Spinal cord (tissue), 10 donors: ENCODE results near the gene SPTBN4. TPM values are rescaled to one million over a fixed set of nuclear protein-coding genes. Genes with fewer than 3 reads are reported as not detected.
A peak's percentile ranks its signal among the peaks of the same experiment; 100 is the strongest.

Source experiments
- DNase-seq, 6 donors: peaks; one replicate each; pipeline versions ENCODE4 v3.0.0 to v3.0.0-alpha.2; 2013 to 2015; ENCODE audit warnings: low spot score in 6 of 6, low read depth in 4 of 6
- H3K27ac ChIP-seq: one replicate; pipeline ENCODE4 v1.5.1; 2013; ENCODE audit warnings: low read depth, low read length, control low read depth
- H3K27me3 ChIP-seq: one replicate; pipeline ENCODE4 v1.6.1; 2013; ENCODE audit warnings: low read length; ENCODE audit not compliant: control insufficient read depth, insufficient read depth
- H3K36me3 ChIP-seq: one replicate; pipeline ENCODE4 v1.6.1; 2013; ENCODE audit warnings: low read length; ENCODE audit not compliant: control insufficient read depth, insufficient read depth
- H3K4me1 ChIP-seq: one replicate; pipeline ENCODE4 v1.6.1; 2013; ENCODE audit warnings: low read length; ENCODE audit not compliant: control insufficient read depth, insufficient read depth
- H3K4me3 ChIP-seq: one replicate; pipeline ENCODE4 v1.5.1; 2013; ENCODE audit warnings: low read depth, low read length, control low read depth
- H3K9me3 ChIP-seq: one replicate; pipeline ENCODE4 v1.6.1; 2013; ENCODE audit warnings: low read length; ENCODE audit not compliant: control insufficient read depth, insufficient read depth
- WGBS: methylation state at CpG from one replicate; pipeline ENCODE4 v1.1.5; 2013; ENCODE audit warnings: missing lambda C conversion rate; ENCODE audit not compliant: insufficient coverage; 5-methylcytosine and 5-hydroxymethylcytosine counted together
- polyA plus RNA-seq, 2 donors: library from polyadenylated mRNA; unstranded; fragments of 120-200 nt; gene quantifications; one replicate each; pipeline ENCODE4 v1.2.1, GENCODE V29; 2013; ENCODE audit not compliant: insufficient read length in 2 of 2
- total RNA-seq, 2 donors: library from RNA; depleted of rRNA in 1 of 2; stranded (reverse); fragments of 120-200 nt in 1 of 2; fragments of >200 nt in 1 of 2; gene quantifications; one replicate each; pipeline versions ENCODE4 v1.2.3 to v1.2.4, GENCODE V29; 2013 to 2014
- donor health status: healthy.

Gene SPTBN4
- total and polyA plus RNA-seq, 4 donors: 13.9 to 43.8 (median 28.1) TPM

- no peak overlapping the region for H3K27ac ChIP-seq
- peaks cover 4% of the 10 kb centered on the region for H3K4me1 ChIP-seq
- peaks cover 31% of the 10 kb centered on the region for H3K36me3 ChIP-seq
- H3K9me3 ChIP-seq: no peaks in the 10 kb centered on the region
- no peak overlapping the region for H3K4me3 ChIP-seq
- 46% methylated on average over 12 of the region's 17 CpGs for WGBS
- peak in 2 of 6 donors; percentile 14 to 28 for DNase-seq
- H3K27me3 ChIP-seq: peaks cover 2% of the 10 kb centered on the region
Measured at GRCh38 chr19:40523322-40524047, 56.7 kb downstream of the SPTBN4 start.

DNA sequence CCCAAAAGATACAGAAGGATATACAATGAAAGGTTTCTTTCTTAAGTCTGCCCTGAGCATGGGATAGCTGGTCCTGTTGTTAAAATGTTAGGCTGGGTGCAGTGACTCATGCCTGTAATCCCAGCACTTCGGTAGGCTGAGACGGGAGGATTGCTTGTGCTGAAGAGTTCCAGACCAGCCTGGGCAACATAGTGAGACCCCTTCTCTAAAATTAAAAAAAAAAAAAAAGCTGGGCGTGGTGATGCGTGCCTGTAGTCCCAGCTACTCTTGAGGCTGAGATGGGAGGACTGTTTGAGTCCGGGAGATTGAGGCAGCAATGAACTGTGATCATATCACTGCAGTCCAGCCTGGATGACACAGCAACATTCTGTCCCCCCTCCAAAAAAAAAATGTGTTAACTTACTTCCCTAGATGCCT lies 57.3 kb downstream of the SPTBN4 start:
- H3K4me3 ChIP-seq: no peak overlapping the region
- H3K9me3 ChIP-seq: no peaks in the 10 kb centered on the region
- no peak for DNase-seq
- WGBS: 93% methylated on average over 3 of the region's 5 CpGs
- no peak overlapping the region for H3K27ac ChIP-seq
- peaks cover 10% of the 10 kb centered on the region for H3K4me1 ChIP-seq
- peaks cover 2% of the 10 kb centered on the region for H3K27me3 ChIP-seq
- peaks cover 30% of the 10 kb centered on the region for H3K36me3 ChIP-seq

- no peak for DNase-seq
- no peak overlapping the region for H3K4me3 ChIP-seq
- H3K36me3 ChIP-seq: peaks cover 26% of the 10 kb centered on the region
- H3K27ac ChIP-seq: no peak overlapping the region
- no peaks in the 10 kb centered on the region for H3K9me3 ChIP-seq
- no peaks in the 10 kb centered on the region for H3K27me3 ChIP-seq
- H3K4me1 ChIP-seq: peaks cover 15% of the 10 kb centered on the region
- WGBS: 92% methylated on average over 3 of the region's 3 CpGs
Measured at GRCh38 chr19:40524655-40525054, 57.9 kb downstream of the SPTBN4 start.

DNA sequence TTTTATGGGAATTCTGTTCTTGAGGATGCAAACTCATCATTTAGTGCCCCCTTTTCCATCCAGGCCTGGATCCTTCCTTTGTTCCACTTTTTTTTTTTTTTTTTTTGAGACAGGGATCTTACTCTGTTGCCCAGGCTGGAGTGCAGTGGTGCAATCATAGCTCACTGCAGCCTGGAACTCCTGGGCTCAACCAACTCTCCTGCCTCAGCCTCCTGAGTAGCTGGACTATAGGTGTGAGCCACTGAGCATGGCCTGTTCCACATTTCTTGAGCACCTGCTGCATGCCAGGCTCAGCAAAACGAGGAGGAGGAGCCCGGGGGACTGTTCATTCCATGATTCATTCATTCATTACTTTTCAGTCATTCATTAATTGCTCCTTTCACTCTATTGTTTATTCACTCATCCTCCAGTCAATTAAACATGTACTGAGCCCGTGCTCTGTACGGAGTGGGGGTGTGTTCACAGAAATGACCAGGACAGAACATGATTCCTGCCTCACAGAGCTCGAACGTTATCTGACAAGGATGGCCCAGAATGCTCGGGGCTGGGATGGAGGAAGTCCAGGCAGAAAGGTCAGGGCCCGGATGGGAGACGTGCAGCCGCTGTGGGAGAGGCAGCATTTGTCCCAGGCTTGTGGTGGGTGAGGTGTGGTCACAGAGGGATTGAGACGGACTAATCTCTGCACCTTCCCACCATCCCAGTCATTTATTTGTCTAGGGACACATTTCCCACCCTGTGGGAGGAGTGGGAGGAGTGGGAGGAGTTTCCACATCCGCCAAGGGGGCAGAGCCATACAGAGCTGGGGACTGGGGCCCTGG lies 58.6 kb downstream of the SPTBN4 start:
- peaks cover 21% of the 10 kb centered on the region for H3K4me1 ChIP-seq
- no peaks in the 10 kb centered on the region for H3K9me3 ChIP-seq
- no peak overlapping the region for H3K27ac ChIP-seq
- no peak for DNase-seq
- H3K4me3 ChIP-seq: no peak overlapping the region
- H3K27me3 ChIP-seq: no peaks in the 10 kb centered on the region
- WGBS: 40% methylated on average over 6 of the region's 12 CpGs
- H3K36me3 ChIP-seq: peaks cover 22% of the 10 kb centered on the region

GRCh38 chr19:40528078-40528477 lies 61.3 kb downstream of the SPTBN4 start:
- no peak for DNase-seq
- Histone ChIP-seq H3K9me3 (no peaks in the 10 kb centered on the region), H3K4me1 (peaks cover 21% of the 10 kb centered on the region), H3K27ac (no peak overlapping the region), H3K27me3 (peaks cover 2% of the 10 kb centered on the region), H3K4me3 (no peak overlapping the region), H3K36me3 (peaks cover 27% of the 10 kb centered on the region)
- whole genome bisulfite sequencing: 62% methylated on average over 6 of the region's 6 CpGs

GRCh38 chr19:40528533-40529092 lies 61.8 kb downstream of the SPTBN4 start:
- peaks cover 17% of the 10 kb centered on the region for H3K4me1 ChIP-seq
- DNase-seq: no peak
- H3K9me3 ChIP-seq: no peaks in the 10 kb centered on the region
- 70% methylated on average over 12 of the region's 14 CpGs for WGBS
- peaks cover 22% of the 10 kb centered on the region for H3K36me3 ChIP-seq
- no peak overlapping the region for H3K4me3 ChIP-seq
- peaks cover 2% of the 10 kb centered on the region for H3K27me3 ChIP-seq
- no peak overlapping the region for H3K27ac ChIP-seq

DNA sequence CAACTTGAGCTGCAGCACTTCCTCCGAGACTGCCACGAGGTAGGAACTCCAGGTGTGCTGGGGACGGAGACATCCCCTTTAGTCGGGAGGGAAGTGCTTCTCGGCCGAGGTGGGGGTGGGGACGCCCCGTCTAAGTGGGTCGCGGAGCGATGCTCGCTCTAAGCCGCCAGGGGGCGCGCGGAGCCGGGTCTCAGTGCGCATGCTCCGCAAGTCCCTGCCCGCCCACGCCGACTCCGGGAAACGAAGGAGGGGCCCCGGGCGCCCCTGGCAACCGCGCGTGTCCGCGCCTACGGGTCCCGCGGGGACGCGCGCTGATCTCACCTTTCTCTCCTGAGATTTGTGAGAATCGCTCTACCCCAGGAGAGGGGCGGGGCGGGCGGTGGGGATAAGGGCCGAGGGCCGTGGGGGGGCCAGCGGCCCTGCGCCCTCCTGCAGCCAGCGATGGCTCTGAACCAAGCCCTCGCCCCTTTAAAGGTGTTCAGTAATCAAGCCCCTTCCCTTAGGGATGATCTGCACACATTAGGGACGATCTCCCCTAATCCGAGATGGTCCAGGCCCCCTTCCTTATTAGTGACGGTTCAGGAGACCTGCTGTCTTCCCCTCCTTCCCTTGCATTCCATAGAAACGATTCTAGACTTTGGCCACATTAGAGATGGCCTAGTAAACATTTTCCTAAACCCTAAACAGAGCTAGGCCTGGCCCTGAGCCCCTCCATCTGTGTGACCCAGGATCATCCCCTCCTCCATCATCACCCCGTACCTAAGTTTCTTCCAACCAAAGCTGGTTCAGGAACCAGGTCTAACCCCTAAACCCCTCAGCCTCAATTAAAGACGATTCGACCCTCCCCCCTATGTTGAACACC lies 62.5 kb downstream of the SPTBN4 start:
- Histone ChIP-seq H3K36me3 (peaks cover 30% of the 10 kb centered on the region), H3K4me1 (peaks cover 17% of the 10 kb centered on the region), H3K27ac (peak overlapping the region; percentile 64), H3K27me3 (peaks cover 2% of the 10 kb centered on the region), H3K9me3 (no peaks in the 10 kb centered on the region), H3K4me3 (peak overlapping the region; percentile 44)
- DNase-seq: peak; percentile 47 to 94 (median 67)
- WGBS: 3% methylated on average over 52 of the region's 54 CpGs

DNA sequence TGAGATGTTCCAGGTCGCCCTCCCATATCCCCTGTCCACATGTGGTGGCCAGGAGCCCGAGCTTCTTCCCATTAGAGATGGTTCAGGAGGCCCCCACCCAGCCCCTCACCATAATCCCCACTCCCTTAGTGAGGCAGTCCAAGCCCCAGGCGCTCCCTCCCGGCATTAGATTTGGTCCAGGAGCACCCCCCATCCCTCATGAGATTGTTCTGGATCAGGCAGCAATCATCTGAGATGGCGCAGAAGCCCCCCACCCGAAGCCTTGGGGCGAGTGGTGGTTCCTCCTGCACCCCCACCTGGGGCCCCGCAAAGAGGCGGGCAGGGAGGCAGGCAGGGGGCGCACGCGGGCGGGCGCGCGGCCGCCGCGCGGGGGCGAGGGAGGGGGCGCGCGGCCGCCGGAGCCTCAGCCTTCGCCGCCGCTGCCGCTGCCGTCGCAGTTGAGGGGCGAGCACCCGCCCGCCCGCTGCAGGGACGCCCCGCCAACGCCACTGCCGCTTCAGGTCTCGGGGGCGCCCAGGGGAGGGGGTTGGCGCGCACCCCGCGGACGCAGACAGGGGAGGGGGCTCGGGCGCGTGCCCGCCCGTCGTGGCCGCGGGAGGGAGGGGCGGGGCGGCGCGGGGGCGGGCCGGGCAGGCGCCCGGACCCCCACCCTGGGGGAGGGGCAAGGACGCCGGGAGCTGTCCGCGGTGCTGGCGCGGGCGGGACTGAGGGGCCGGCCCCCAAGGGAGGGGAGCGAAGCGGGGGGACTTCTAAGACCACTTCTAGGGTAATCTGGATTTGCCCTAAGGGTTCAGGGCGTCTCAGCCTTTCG lies 63.5 kb downstream of the SPTBN4 start:
- H3K9me3 ChIP-seq: no peaks in the 10 kb centered on the region
- H3K27ac ChIP-seq: no peak overlapping the region
- peak overlapping the region; percentile 10 for H3K4me3 ChIP-seq
- peaks cover 30% of the 10 kb centered on the region for H3K36me3 ChIP-seq
- 2% methylated on average over 63 of the region's 75 CpGs for WGBS
- H3K27me3 ChIP-seq: peaks cover 2% of the 10 kb centered on the region
- DNase-seq: peak in 3 of 6 donors; percentile 13 to 70 (median 69)
- peaks cover 17% of the 10 kb centered on the region for H3K4me1 ChIP-seq
